H1 (cell line): ENCODE data around the gene MTAP.

Experiments
- ATF3 ChIP-seq: IDR thresholded peaks from 2 replicates; pipeline ENCODE4 v1.6.1; 2011; ENCODE audit warnings: low read depth, mild to moderate bottlenecking, low read length; ENCODE audit not compliant: insufficient read depth
- BRCA1 ChIP-seq: IDR thresholded peaks from 2 replicates; pipeline ENCODE4 v1.6.1; 2012; ENCODE audit warnings: low read depth, low read length, improper control_type of control experiment
- CEBPB ChIP-seq: IDR thresholded peaks from 2 replicates; pipeline ENCODE4 v1.6.1; 2012; ENCODE audit warnings: low read depth, low read length
- CREB1 ChIP-seq: IDR thresholded peaks from 2 replicates; pipeline ENCODE4 v1.6.1; 2012; ENCODE audit warnings: inconsistent platforms
- CTCF ChIP-seq, 3 experiments: IDR thresholded peaks; 1 replicate in 2 of 3; 2 replicates in 1 of 3; pipeline versions ENCODE4 v1.5.1 to v1.6.1; 2011; ENCODE audit warnings: low read length in 3 of 3, mild to moderate bottlenecking in 3 of 3, inconsistent platforms in 2 of 3, low read depth in 1 of 3, moderate library complexity in 1 of 3; ENCODE audit not compliant: insufficient read depth in 1 of 3; ENCODE audit errors: control extremely low read depth in 1 of 3
- EZH2 ChIP-seq: fragments of 200-600 bp; sonication (generic); IDR thresholded peaks from 2 replicates; pipeline ENCODE4 v1.7.1; 2012; ENCODE audit warnings: low read depth, mild to moderate bottlenecking, moderate library complexity, low read length, inconsistent platforms; ENCODE audit not compliant: severe bottlenecking
- JUND ChIP-seq: IDR thresholded peaks from 2 replicates; pipeline ENCODE4 v1.6.1; 2011; ENCODE audit warnings: mild to moderate bottlenecking, improper control_type of control experiment, low read length
- NANOG ChIP-seq: IDR thresholded peaks from 2 replicates; pipeline ENCODE4 v1.6.1; 2011; ENCODE audit warnings: low read length, low read depth, mild to moderate bottlenecking, inconsistent platforms; ENCODE audit not compliant: insufficient read depth, poor library complexity, severe bottlenecking
- POLR2A ChIP-seq, 2 experiments: IDR thresholded peaks; 1 replicate in 1 of 2; 2 replicates in 1 of 2; pipeline ENCODE4 v1.6.1; 2011; ENCODE audit warnings: low read depth in 2 of 2, low read length in 2 of 2, mild to moderate bottlenecking in 2 of 2; ENCODE audit errors: control extremely low read depth in 1 of 2
- SAP30 ChIP-seq: fragments of 300-600 bp; sonication (generic); IDR thresholded peaks from 2 replicates; pipeline ENCODE4 v1.7.1; 2012; ENCODE audit warnings: low read length, moderate library complexity, mild to moderate bottlenecking, inconsistent platforms; ENCODE audit not compliant: insufficient read depth, insufficient replicate concordance
- SRF ChIP-seq: IDR thresholded peaks from 2 replicates; pipeline ENCODE4 v1.6.1; 2011; ENCODE audit warnings: mild to moderate bottlenecking, low read depth, low read length, moderate library complexity
- SUZ12 ChIP-seq: fragments of 200-600 bp; sonication (generic); IDR thresholded peaks from 2 replicates; pipeline ENCODE4 v1.6.1; 2012; ENCODE audit warnings: mild to moderate bottlenecking, inconsistent platforms, low read length, moderate library complexity, mixed read lengths
- TAF1 ChIP-seq: IDR thresholded peaks from 2 replicates; pipeline ENCODE4 v1.6.1; 2011; ENCODE audit warnings: mild to moderate bottlenecking, low read depth, low read length
- TEAD4 ChIP-seq: IDR thresholded peaks from 2 replicates; pipeline ENCODE4 v1.6.1; 2012; ENCODE audit warnings: low read depth, low read length, inconsistent platforms, mixed read lengths

- TF ChIP-seq CTCF (IDR thresholded peaks at IDR 0.05; ENCODE audit: control extremely low read depth in 1 of 3, insufficient read depth in 1 of 3, low read depth in 1 of 3, low read length in 3 of 3) (no peak), EZH2 (no peak), NANOG (no peak), TEAD4 (no peak), SAP30 (no peak), SUZ12 (no peak), CEBPB (no peak), JUND (no peak), CREB1 (no peak), SRF (no peak), POLR2A (IDR thresholded peaks at IDR 0.05; ENCODE audit: control extremely low read depth in 1 of 2, low read depth in 2 of 2, low read length in 2 of 2) (no peak), TAF1 (no peak), BRCA1 (no peak), ATF3 (no peak)
Measured at GRCh38 chr9:21804331-21804730, 1.9 kb downstream of the MTAP start.
